Stomach (tissue), 9 donors: Measurements from ENCODE around the gene ARFGAP1. TPM values are rescaled to one million over a fixed set of nuclear protein-coding genes. Genes with fewer than 3 reads are reported as not detected.
A peak's percentile ranks its signal among the peaks of the same experiment; 100 is the strongest.

Experiments
- DNase-seq, 2 donors: peaks; one replicate each; pipeline versions ENCODE4 v3.0.0 to v3.0.0-alpha.2; 2013 to 2019
- H3K27ac ChIP-seq, 5 donors: fragments of 200-600 bp in 4 of 5; sonication (generic) in 4 of 5; one replicate each; pipeline ENCODE4 v1.5.1; 2013 to 2019; ENCODE audit warnings: mild to moderate bottlenecking in 1 of 5, moderate library complexity in 1 of 5
- H3K27me3 ChIP-seq, 3 donors: fragments of 200-600 bp; sonication (generic); one replicate each; pipeline ENCODE4 v1.5.1; 2017 to 2019; ENCODE audit warnings: mixed run types in 1 of 3
- H3K36me3 ChIP-seq, 4 donors: fragments of 200-600 bp; sonication (generic); 1 replicate in 3 of 4; 2 replicates in 1 of 4; pipeline ENCODE4 v1.5.1; 2016 to 2019
- H3K4me1 ChIP-seq, 4 donors: fragments of 200-600 bp; sonication (generic); one replicate each; pipeline ENCODE4 v1.5.1; 2016 to 2019
- H3K4me3 ChIP-seq, 4 donors: fragments of 200-600 bp; sonication (generic) in 3 of 4; one replicate each; pipeline ENCODE4 v1.5.1; 2016 to 2019; ENCODE audit warnings: mild to moderate bottlenecking in 1 of 4
- H3K9me3 ChIP-seq, 4 donors: fragments of 200-600 bp; sonication (generic); one replicate each; pipeline ENCODE4 v1.5.1; 2016 to 2019
- EP300 ChIP-seq: sonication (generic); formaldehyde crosslinking; IDR thresholded peaks from one replicate; pipeline ENCODE4 v1.6.1; 2017; ENCODE audit warnings: antibody characterized with exemption
- POLR2A ChIP-seq, 4 donors: fragments of 450-650 bp; IDR thresholded peaks; one replicate each; pipeline ENCODE4 v1.6.1; 2016; ENCODE audit warnings: antibody characterized with exemption in 4 of 4, control low read depth in 2 of 4, mild to moderate bottlenecking in 1 of 4, moderate library complexity in 1 of 4
- POLR2AphosphoS5 ChIP-seq, 3 donors: sonication (generic); formaldehyde crosslinking; IDR thresholded peaks; one replicate each; pipeline ENCODE4 v1.6.1; 2016; ENCODE audit warnings: antibody characterized with exemption in 3 of 3
- WGBS, 5 donors: extraction: QIAGEN DNeasy Blood & Tissue Kit in 3 of 5; methylation state at CpG; one replicate each; pipeline versions ENCODE4 v1.1.5 to v1.1.7; 2013 to 2018; 5-methylcytosine and 5-hydroxymethylcytosine counted together
- intact Hi-C: fragments of 100-400 bp; cut with DNase I; formaldehyde crosslinking; loops from one replicate; pipeline ENCODE4 v1.15.1; 2023; ENCODE audit warnings: low total_unique reads
- polyA plus RNA-seq, 3 donors: library from polyadenylated mRNA; stranded (reverse); fragments of 200-250 nt; gene quantifications; one replicate each; pipeline ENCODE4 v1.2.3, GENCODE V29; 2013
- total RNA-seq, 5 donors: library from RNA; depleted of rRNA; stranded (reverse); fragments of >200 nt; gene quantifications; one replicate each; pipeline versions ENCODE4 v1.1.0 to v1.2.3, GENCODE V29; 2014 to 2016
- TF ChIP-seq, protein P1 (sequence below), 7 experiments: fragments of 450-650 bp in 4 of 7; fragments of 200-600 bp in 3 of 7; sonication (generic) in 3 of 7; IDR thresholded peaks; one replicate each; pipeline ENCODE4 v1.5.1; 2016 to 2019; ENCODE audit warnings: antibody characterized with exemption in 7 of 7, control low read depth in 2 of 7, mild to moderate bottlenecking in 1 of 7
- donor health status: healthy with polysubstance abuse.
- donor health status: Bipolar disorder and iron deficiency.
- donor health status: healthy.

ARFGAP1 gene
- total and polyA plus RNA-seq, 8 donors = 51.3 to 146 (median 59.4) TPM

DNA sequence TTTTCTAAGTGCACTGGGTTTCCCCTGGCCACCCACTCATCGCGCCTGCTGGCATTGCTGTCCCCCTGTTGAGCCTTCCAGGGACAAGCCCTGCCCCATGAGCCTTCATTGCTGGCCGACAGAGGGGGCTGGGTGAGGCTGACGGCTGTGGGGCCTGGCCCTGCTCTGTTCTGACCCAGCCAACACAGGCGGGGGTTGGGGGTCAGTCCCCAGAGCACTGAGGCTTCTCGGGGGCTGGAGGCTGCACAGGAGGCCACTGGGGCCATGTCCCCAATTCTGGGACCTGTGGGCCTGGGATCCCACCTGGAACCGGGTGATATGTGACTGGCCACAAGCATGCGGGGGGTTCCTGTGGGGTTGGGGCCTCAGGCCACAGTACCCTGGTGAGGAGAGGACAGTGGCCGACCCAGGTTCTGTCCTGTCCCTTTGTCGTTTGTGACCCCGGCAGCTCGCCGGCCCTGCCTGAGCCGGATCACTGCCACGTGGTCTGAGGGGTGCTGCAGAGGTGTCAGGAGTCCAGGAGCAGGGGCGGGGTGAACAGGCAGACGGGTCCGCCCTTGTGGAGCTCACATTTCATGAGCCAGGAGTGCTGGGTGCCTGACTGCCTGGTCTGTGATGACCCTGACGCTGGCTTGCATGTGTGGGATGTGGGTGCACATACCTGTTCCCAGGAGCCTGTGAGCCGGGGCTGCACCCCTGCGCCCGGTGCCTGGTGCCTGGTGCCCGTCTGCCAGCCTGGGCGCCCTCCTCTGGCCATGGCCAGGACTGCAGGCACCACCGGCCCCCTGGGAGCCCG is 18.3 kb downstream of the ARFGAP1 start:
- Histone ChIP-seq H3K27ac (no peak overlapping the region), H3K36me3 (peaks cover 32 to 42% (median 39%) of the 10 kb centered on the region in 4 donors), H3K27me3 (peaks cover 8 to 47% (median 27%) of the 10 kb centered on the region in 3 donors), H3K4me3 (no peak overlapping the region), H3K9me3 (no peaks in the 10 kb centered on the region), H3K4me1 (peaks cover 0 to 15% (median 13%) of the 10 kb centered on the region in 4 donors)
- peak; percentile 61 to 74 for DNase-seq
- WGBS, 5 donors = 15 to 32% (median 24%) methylated on average over 9 to 26 of the region's 26 CpGs
- intact Hi-C loops = no loop called here
- TF ChIP-seq POLR2AphosphoS5 (IDR thresholded peaks at IDR 0.05) = no peak
- TF ChIP-seq POLR2A (IDR thresholded peaks at IDR 0.05) = no peak
- TF ChIP-seq EP300 = no peak
- TF ChIP-seq, protein P1, sequence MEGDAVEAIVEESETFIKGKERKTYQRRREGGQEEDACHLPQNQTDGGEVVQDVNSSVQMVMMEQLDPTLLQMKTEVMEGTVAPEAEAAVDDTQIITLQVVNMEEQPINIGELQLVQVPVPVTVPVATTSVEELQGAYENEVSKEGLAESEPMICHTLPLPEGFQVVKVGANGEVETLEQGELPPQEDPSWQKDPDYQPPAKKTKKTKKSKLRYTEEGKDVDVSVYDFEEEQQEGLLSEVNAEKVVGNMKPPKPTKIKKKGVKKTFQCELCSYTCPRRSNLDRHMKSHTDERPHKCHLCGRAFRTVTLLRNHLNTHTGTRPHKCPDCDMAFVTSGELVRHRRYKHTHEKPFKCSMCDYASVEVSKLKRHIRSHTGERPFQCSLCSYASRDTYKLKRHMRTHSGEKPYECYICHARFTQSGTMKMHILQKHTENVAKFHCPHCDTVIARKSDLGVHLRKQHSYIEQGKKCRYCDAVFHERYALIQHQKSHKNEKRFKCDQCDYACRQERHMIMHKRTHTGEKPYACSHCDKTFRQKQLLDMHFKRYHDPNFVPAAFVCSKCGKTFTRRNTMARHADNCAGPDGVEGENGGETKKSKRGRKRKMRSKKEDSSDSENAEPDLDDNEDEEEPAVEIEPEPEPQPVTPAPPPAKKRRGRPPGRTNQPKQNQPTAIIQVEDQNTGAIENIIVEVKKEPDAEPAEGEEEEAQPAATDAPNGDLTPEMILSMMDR (IDR thresholded peaks at IDR 0.05) = peak in 5 of 7 experiments; percentile 44 to 75 (median 70)

DNA sequence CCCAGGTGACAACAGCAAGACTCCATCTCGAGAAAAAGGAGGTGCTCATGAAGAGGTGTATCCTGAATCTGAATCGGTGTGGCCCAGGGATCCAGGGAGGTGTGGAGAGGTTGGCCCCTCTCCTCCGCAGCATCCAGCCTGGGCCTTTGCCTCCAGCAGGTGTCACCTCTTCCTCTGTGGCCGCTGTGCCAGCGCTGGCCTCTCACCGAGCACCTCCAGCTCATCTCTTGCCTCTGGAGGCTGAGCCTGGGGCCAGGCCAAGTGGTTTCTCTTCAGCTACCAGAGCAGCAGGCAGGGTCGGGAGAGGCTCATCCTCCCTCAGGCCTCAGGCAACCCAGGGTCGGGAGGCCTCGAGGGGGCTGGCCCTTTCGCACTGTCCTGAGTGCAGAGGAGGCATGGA is 19.2 kb downstream of the ARFGAP1 start:
- WGBS, 5 donors = 72 to 80% (median 78%) methylated on average over 9 to 10 of the region's 10 CpGs
- H3K27ac ChIP-seq = no peak overlapping the region
- H3K4me1 ChIP-seq = peaks cover 0 to 15% (median 13%) of the 10 kb centered on the region in 4 donors
- H3K27me3 ChIP-seq = peaks cover 13 to 56% (median 36%) of the 10 kb centered on the region in 3 donors
- no peak for DNase-seq
- TF ChIP-seq EP300 = no peak
- H3K36me3 ChIP-seq = peaks cover 22 to 33% (median 30%) of the 10 kb centered on the region in 4 donors
- no peaks in the 10 kb centered on the region for H3K9me3 ChIP-seq
- H3K4me3 ChIP-seq = no peak overlapping the region
- intact Hi-C loops = no loop called here

DNA sequence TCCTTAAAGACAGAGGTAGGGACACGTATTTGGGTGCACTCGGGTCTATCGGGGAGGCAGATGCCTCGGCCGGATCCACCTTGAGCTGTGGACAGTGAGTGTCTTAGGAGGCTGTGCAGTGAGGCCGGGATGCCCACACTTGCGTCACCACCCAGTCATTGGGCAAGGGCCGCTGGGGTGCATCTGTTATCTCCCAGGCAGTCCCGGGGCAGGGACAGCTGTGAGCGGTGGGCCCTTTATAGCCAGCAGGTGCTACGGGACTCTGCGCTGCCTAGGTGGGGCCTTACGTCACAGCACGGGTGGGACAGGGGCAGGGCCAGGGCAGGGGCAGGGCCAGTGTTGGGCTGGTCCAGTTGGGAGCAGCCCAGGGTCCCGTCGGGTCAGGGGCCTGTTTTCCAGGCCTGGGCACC is 19.7 kb downstream of the ARFGAP1 start:
- Histone ChIP-seq H3K27ac (no peak overlapping the region), H3K4me3 (no peak overlapping the region), H3K36me3 (peaks cover 19 to 28% (median 25%) of the 10 kb centered on the region in 4 donors), H3K4me1 (peaks cover 0 to 15% (median 13%) of the 10 kb centered on the region in 4 donors), H3K9me3 (no peaks in the 10 kb centered on the region), H3K27me3 (peaks cover 17 to 61% (median 41%) of the 10 kb centered on the region in 3 donors)
- DNase-seq = no peak
- intact Hi-C loops = no loop called here
- WGBS, 5 donors = 66 to 84% (median 73%) methylated on average over 3 to 16 of the region's 16 CpGs
- TF ChIP-seq EP300 (no peak), POLR2A (IDR thresholded peaks at IDR 0.05) (no peak), POLR2AphosphoS5 (IDR thresholded peaks at IDR 0.05) (no peak)
- TF ChIP-seq, protein P1 (IDR thresholded peaks at IDR 0.05) = no peak

DNA sequence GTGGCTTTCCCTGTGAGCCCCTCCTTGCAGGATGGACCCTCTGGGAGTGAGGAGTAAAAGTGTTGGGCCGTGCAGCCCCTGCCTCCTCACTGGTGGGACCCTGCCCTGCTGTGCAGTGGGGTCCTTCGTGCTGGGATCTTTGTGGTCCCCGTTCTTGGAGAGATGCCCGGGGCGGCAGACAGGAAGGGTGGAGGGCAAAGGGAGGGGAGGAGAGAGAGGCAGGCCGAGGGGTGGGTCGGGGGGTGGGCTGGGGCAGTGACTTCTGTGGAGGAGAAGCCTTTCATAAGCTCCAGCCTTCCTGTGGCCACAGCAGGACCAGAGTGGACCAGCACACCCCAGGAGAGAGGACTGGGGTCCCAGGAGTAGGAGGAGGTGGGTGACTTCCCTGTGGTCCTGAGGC is 20.3 kb downstream of the ARFGAP1 start, which contains the start of gene COL20A1:
COL20A1 (plus strand) TSS at position 283 of the 400 bp plus-strand sequence. CDS start 1,922 bp downstream, outside the sequence.
- Histone ChIP-seq H3K4me1 (peaks cover 0 to 15% (median 13%) of the 10 kb centered on the region in 4 donors), H3K4me3 (no peak within 1 kb of the TSS), H3K27me3 (peaks cover 23 to 67% (median 47%) of the 10 kb centered on the region in 3 donors), H3K36me3 (peaks cover 13 to 22% (median 19%) of the 10 kb centered on the region in 4 donors), H3K9me3 (no peaks in the 10 kb centered on the region), H3K27ac (no peak within 1 kb of the TSS)
- WGBS, 5 donors = 35 to 51% (median 48%) methylated on average over 5 to 7 of the region's 7 CpGs
- DNase-seq = no peak
- intact Hi-C loops = no loop called here
- TF ChIP-seq EP300 = no peak
- no peak for TF ChIP-seq POLR2A (IDR thresholded peaks at IDR 0.05)
- TF ChIP-seq POLR2AphosphoS5 (IDR thresholded peaks at IDR 0.05) = no peak
- TF ChIP-seq, protein P1 (IDR thresholded peaks at IDR 0.05) = no peak
